ENCODE measurements around the gene ZFPL1.

ZFPL1 gene

GRCh38 chr11:65078151-65078550 is 5.9 kb upstream of the ZFPL1 start:
- WGBS, 2 experiments (ENCODE audit: insufficient coverage in 2 of 2): 90 to 100% methylated on average over 2 to 3 of the region's 3 CpGs
- Histone ChIP-seq H3K4me3 (ENCODE audit: extremely low read depth, insufficient read depth, low read length, poor library complexity, severe bottlenecking) (no peak overlapping the region), H3K27ac (ENCODE audit: low read depth, low read length, severe bottlenecking) (no peak overlapping the region), H3K4me1 (ENCODE audit: control insufficient read depth, insufficient read depth, low read length, poor library complexity, severe bottlenecking) (peaks cover 7% of the 10 kb centered on the region), H3K36me3 (ENCODE audit: control insufficient read depth, insufficient read depth, low read length) (peaks cover 66% of the 10 kb centered on the region), H3K9me3 (ENCODE audit: control insufficient read depth, low read length) (no peaks in the 10 kb centered on the region)

- Histone ChIP-seq H3K4me3 (ENCODE audit: extremely low read depth, insufficient read depth, low read length, poor library complexity, severe bottlenecking) (no peak overlapping the region), H3K4me1 (ENCODE audit: control insufficient read depth, insufficient read depth, low read length, poor library complexity, severe bottlenecking) (peaks cover 9% of the 10 kb centered on the region), H3K36me3 (ENCODE audit: control insufficient read depth, insufficient read depth, low read length) (peaks cover 66% of the 10 kb centered on the region), H3K9me3 (ENCODE audit: control insufficient read depth, low read length) (no peaks in the 10 kb centered on the region), H3K27ac (ENCODE audit: low read depth, low read length, severe bottlenecking) (no peak overlapping the region)
- 87 to 96% methylated on average over 5 to 9 of the region's 9 CpGs for WGBS, 2 experiments (ENCODE audit: insufficient coverage in 2 of 2)
Observed at GRCh38 chr11:65078786-65079342, 5.2 kb upstream of the ZFPL1 start.

- Histone ChIP-seq H3K4me1 (ENCODE audit: control insufficient read depth, insufficient read depth, low read length, poor library complexity, severe bottlenecking) (peaks cover 17% of the 10 kb centered on the region), H3K36me3 (ENCODE audit: control insufficient read depth, insufficient read depth, low read length) (peaks cover 74% of the 10 kb centered on the region), H3K4me3 (ENCODE audit: extremely low read depth, insufficient read depth, low read length, poor library complexity, severe bottlenecking) (peak overlapping the region; percentile 85), H3K27ac (ENCODE audit: low read depth, low read length, severe bottlenecking) (peak overlapping the region; percentile 98), H3K9me3 (ENCODE audit: control insufficient read depth, low read length) (no peaks in the 10 kb centered on the region)
- 1 to 4% methylated on average over 6 to 7 of the region's 13 CpGs for WGBS, 2 experiments (ENCODE audit: insufficient coverage in 2 of 2)
Observed at GRCh38 chr11:65083134-65083833, 738 bp upstream of the ZFPL1 start.

- Histone ChIP-seq H3K4me3 (ENCODE audit: extremely low read depth, insufficient read depth, low read length, poor library complexity, severe bottlenecking) (peak overlapping the region; percentile 85), H3K9me3 (ENCODE audit: control insufficient read depth, low read length) (no peaks in the 10 kb centered on the region), H3K4me1 (ENCODE audit: control insufficient read depth, insufficient read depth, low read length, poor library complexity, severe bottlenecking) (peaks cover 17% of the 10 kb centered on the region), H3K27ac (ENCODE audit: low read depth, low read length, severe bottlenecking) (peak overlapping the region; percentile 98), H3K36me3 (ENCODE audit: control insufficient read depth, insufficient read depth, low read length) (peaks cover 75% of the 10 kb centered on the region)
- 55 to 57% methylated on average over 22 of the region's 23 CpGs for WGBS, 2 experiments (ENCODE audit: insufficient coverage in 2 of 2)
Observed at GRCh38 chr11:65084598-65085375, 765 bp downstream of the ZFPL1 start.

- peaks cover 17% of the 10 kb centered on the region for H3K4me1 ChIP-seq (ENCODE audit: control insufficient read depth, insufficient read depth, low read length, poor library complexity, severe bottlenecking)
- H3K27ac ChIP-seq (ENCODE audit: low read depth, low read length, severe bottlenecking): no peak overlapping the region
- no peaks in the 10 kb centered on the region for H3K9me3 ChIP-seq (ENCODE audit: control insufficient read depth, low read length)
- H3K36me3 ChIP-seq (ENCODE audit: control insufficient read depth, insufficient read depth, low read length): peaks cover 72% of the 10 kb centered on the region
- WGBS, 2 experiments (ENCODE audit: insufficient coverage in 2 of 2): 97 to 100% methylated on average over 1 to 4 of the region's 4 CpGs
- H3K4me3 ChIP-seq (ENCODE audit: extremely low read depth, insufficient read depth, low read length, poor library complexity, severe bottlenecking): peak overlapping the region; percentile 85
Observed at GRCh38 chr11:65085446-65085845, 1.4 kb downstream of the ZFPL1 start.

- peaks cover 58% of the 10 kb centered on the region for H3K36me3 ChIP-seq (ENCODE audit: control insufficient read depth, insufficient read depth, low read length)
- H3K27ac ChIP-seq (ENCODE audit: low read depth, low read length, severe bottlenecking): no peak overlapping the region
- H3K4me3 ChIP-seq (ENCODE audit: extremely low read depth, insufficient read depth, low read length, poor library complexity, severe bottlenecking): no peak overlapping the region
- no peaks in the 10 kb centered on the region for H3K9me3 ChIP-seq (ENCODE audit: control insufficient read depth, low read length)
- peaks cover 17% of the 10 kb centered on the region for H3K4me1 ChIP-seq (ENCODE audit: control insufficient read depth, insufficient read depth, low read length, poor library complexity, severe bottlenecking)
- 89 to 95% methylated on average over 5 to 6 of the region's 9 CpGs for WGBS, 2 experiments (ENCODE audit: insufficient coverage in 2 of 2)
Observed at GRCh38 chr11:65086809-65087208, 2.8 kb downstream of the ZFPL1 start.

GRCh38 chr11:65087216-65087615 is 3.2 kb downstream of the ZFPL1 start:
- H3K9me3 ChIP-seq (ENCODE audit: control insufficient read depth, low read length): no peaks in the 10 kb centered on the region
- WGBS, 2 experiments (ENCODE audit: insufficient coverage in 2 of 2): 95 to 96% methylated on average over 11 of the region's 11 CpGs
- H3K27ac ChIP-seq (ENCODE audit: low read depth, low read length, severe bottlenecking): no peak overlapping the region
- peaks cover 17% of the 10 kb centered on the region for H3K4me1 ChIP-seq (ENCODE audit: control insufficient read depth, insufficient read depth, low read length, poor library complexity, severe bottlenecking)
- H3K36me3 ChIP-seq (ENCODE audit: control insufficient read depth, insufficient read depth, low read length): peaks cover 54% of the 10 kb centered on the region
- no peak overlapping the region for H3K4me3 ChIP-seq (ENCODE audit: extremely low read depth, insufficient read depth, low read length, poor library complexity, severe bottlenecking)

GRCh38 chr11:65087827-65088226 is 3.8 kb downstream of the ZFPL1 start:
- peaks cover 48% of the 10 kb centered on the region for H3K36me3 ChIP-seq (ENCODE audit: control insufficient read depth, insufficient read depth, low read length)

GRCh38 chr11:65089621-65090020 is 5.6 kb downstream of the ZFPL1 start:
- H3K4me1 ChIP-seq (ENCODE audit: control insufficient read depth, insufficient read depth, low read length, poor library complexity, severe bottlenecking): peaks cover 7% of the 10 kb centered on the region
- 93 to 100% methylated on average over 2 to 3 of the region's 4 CpGs for WGBS, 2 experiments (ENCODE audit: insufficient coverage in 2 of 2)
- peaks cover 48% of the 10 kb centered on the region for H3K36me3 ChIP-seq (ENCODE audit: control insufficient read depth, insufficient read depth, low read length)
- H3K9me3 ChIP-seq (ENCODE audit: control insufficient read depth, low read length): no peaks in the 10 kb centered on the region
- no peak overlapping the region for H3K4me3 ChIP-seq (ENCODE audit: extremely low read depth, insufficient read depth, low read length, poor library complexity, severe bottlenecking)
- no peak overlapping the region for H3K27ac ChIP-seq (ENCODE audit: low read depth, low read length, severe bottlenecking)

More at GRCh38 chr11:65087827-65088226, 3.8 kb downstream of the ZFPL1 start:
- peaks cover 13% of the 10 kb centered on the region for H3K4me1 ChIP-seq (ENCODE audit: control insufficient read depth, insufficient read depth, low read length, poor library complexity, severe bottlenecking)
- H3K4me3 ChIP-seq (ENCODE audit: extremely low read depth, insufficient read depth, low read length, poor library complexity, severe bottlenecking): no peak overlapping the region
- WGBS, 2 experiments (ENCODE audit: insufficient coverage in 2 of 2): 95 to 99% methylated on average over 8 to 10 of the region's 15 CpGs
- no peak overlapping the region for H3K27ac ChIP-seq (ENCODE audit: low read depth, low read length, severe bottlenecking)
- no peaks in the 10 kb centered on the region for H3K9me3 ChIP-seq (ENCODE audit: control insufficient read depth, low read length)

GRCh38 chr11:65090628-65091027 is 6.6 kb downstream of the ZFPL1 start:
- Histone ChIP-seq H3K4me3 (ENCODE audit: extremely low read depth, insufficient read depth, low read length, poor library complexity, severe bottlenecking) (no peak overlapping the region), H3K9me3 (ENCODE audit: control insufficient read depth, low read length) (no peaks in the 10 kb centered on the region), H3K36me3 (ENCODE audit: control insufficient read depth, insufficient read depth, low read length) (peaks cover 41% of the 10 kb centered on the region), H3K4me1 (ENCODE audit: control insufficient read depth, insufficient read depth, low read length, poor library complexity, severe bottlenecking) (no peaks in the 10 kb centered on the region), H3K27ac (ENCODE audit: low read depth, low read length, severe bottlenecking) (no peak overlapping the region)
- 100% methylated on average over 3 of the region's 4 CpGs for WGBS, 2 experiments (ENCODE audit: insufficient coverage in 2 of 2)
